ENCODE results near the gene CLHC1. TPM values are rescaled to one million over a fixed set of nuclear protein-coding genes. Genes with fewer than 3 reads are reported as not detected.

CLHC1 gene
- total and polyA plus RNA-seq, 2 experiments from 2014 or later, result 19.7 to 27.0 TPM

DNA sequence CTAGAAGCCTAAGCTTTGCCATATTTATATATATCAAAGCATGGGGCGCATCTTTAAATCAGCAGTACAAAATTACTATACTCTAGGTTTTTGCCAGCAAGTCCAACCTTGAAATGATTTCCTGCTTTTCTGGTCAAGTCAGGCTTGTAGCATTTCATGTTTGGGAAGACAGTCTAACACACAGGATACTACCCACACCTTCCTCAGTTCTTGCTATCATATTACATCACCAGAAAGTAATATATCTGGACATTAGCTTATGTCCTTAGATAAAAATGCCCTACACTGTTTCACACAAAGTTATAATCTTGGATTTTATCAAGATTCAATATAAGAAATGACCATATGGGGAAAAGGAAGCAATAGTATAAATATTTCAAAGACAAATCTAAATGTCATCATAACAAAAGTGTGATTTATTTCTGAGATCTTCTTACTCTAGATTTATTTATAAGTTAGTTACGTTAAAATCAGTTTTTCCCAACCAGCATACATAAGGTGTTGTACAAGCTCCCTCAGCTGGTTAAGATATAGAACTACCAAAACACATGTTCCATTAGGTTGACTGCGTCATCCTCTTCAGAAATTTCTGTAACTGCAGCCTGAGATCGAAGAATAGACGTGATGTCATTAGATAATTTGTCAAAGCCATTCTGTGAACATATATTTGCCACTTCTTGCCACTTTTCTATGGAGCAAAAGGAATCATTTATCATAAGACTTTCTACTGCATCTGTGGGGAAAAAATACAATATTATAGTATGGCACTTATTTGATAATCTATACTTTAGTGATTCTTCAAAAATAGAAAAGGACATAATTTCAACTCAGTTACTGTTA is 56.6 kb downstream of the CLHC1 start:
- H3K27me3 ChIP-seq, result no peaks in the 10 kb centered on the region
- H3K36me3 ChIP-seq, result no peaks in the 10 kb centered on the region
- H3K27ac ChIP-seq, result no peak overlapping the region
- no peak overlapping the region for H3K4me3 ChIP-seq
- TF ChIP-seq, protein P1, sequence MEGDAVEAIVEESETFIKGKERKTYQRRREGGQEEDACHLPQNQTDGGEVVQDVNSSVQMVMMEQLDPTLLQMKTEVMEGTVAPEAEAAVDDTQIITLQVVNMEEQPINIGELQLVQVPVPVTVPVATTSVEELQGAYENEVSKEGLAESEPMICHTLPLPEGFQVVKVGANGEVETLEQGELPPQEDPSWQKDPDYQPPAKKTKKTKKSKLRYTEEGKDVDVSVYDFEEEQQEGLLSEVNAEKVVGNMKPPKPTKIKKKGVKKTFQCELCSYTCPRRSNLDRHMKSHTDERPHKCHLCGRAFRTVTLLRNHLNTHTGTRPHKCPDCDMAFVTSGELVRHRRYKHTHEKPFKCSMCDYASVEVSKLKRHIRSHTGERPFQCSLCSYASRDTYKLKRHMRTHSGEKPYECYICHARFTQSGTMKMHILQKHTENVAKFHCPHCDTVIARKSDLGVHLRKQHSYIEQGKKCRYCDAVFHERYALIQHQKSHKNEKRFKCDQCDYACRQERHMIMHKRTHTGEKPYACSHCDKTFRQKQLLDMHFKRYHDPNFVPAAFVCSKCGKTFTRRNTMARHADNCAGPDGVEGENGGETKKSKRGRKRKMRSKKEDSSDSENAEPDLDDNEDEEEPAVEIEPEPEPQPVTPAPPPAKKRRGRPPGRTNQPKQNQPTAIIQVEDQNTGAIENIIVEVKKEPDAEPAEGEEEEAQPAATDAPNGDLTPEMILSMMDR (IDR thresholded peaks at IDR 0.05; ENCODE audit: low read depth, low read length), result peak; percentile 54
- peak; percentile 50 to 80 for DNase-seq (ENCODE audit: low read depth in 1 of 2, low spot score in 1 of 2)
- H3K9me3 ChIP-seq (ENCODE audit: low read depth), result no peaks in the 10 kb centered on the region
- no peaks in the 10 kb centered on the region for H3K4me1 ChIP-seq (ENCODE audit: low read depth)

DNA sequence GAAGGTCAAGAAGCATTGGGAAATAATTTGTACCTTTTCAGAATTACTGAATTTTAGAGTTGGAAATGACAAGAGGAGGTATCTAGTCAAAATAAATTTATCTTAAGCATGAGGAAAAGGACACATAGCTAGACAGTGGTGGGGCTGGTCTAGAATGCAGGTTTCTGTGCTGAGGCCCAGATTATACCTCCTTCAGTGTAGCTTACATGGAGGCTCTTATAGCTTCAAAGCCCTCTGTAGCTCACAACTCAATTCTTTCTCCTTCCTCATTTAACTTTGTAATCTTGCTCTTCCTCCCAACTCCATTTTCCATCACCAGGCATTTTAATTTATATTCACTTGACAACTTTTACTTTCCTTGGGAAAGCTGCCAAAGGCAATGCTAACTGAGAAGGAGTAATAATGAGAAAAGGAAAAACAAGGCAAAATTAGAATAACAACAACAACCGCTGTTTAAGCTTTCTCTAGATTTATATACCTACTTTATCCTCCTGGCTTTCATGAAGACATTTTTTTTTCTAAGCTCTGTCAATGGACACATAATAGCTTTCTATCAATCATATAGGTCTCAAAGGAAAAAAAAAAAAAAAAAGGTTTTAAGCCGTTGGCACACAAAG is 58.5 kb downstream of the CLHC1 start:
- H3K36me3 ChIP-seq, result no peaks in the 10 kb centered on the region
- TF ChIP-seq, protein P1 (IDR thresholded peaks at IDR 0.05; ENCODE audit: low read depth, low read length), result no peak
- no peak for DNase-seq (ENCODE audit: low read depth in 1 of 2, low spot score in 1 of 2)
- H3K27ac ChIP-seq, result no peak overlapping the region
- H3K4me3 ChIP-seq, result no peak overlapping the region
- H3K9me3 ChIP-seq (ENCODE audit: low read depth), result no peaks in the 10 kb centered on the region
- H3K4me1 ChIP-seq (ENCODE audit: low read depth), result no peaks in the 10 kb centered on the region
- no peaks in the 10 kb centered on the region for H3K27me3 ChIP-seq

DNA sequence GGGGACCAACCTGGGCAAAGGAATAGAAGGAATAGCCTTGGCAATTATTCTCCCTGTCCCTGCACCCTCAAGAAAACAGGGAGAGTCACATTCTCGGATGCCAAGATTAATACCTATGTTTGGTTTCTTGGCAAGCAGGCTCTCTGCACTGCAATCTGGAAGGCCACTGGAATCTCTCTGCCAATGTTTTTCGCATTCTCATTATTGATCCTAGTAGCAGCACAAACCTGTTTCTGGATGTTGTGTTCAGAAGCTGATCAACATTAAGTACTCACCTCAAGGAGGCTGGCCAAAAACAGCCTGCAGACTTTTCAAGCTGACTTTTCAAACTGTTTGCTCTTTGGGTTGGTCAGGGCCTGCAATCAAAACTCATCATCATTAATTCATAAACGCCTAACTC is 62.2 kb downstream of the CLHC1 start:
- Histone ChIP-seq H3K27ac (no peak overlapping the region), H3K36me3 (no peaks in the 10 kb centered on the region), H3K4me3 (no peak overlapping the region), H3K27me3 (no peaks in the 10 kb centered on the region), H3K4me1 (ENCODE audit: low read depth) (peaks cover 12% of the 10 kb centered on the region), H3K9me3 (ENCODE audit: low read depth) (no peaks in the 10 kb centered on the region)
- TF ChIP-seq, protein P1 (IDR thresholded peaks at IDR 0.05; ENCODE audit: low read depth, low read length), result no peak
- no peak for DNase-seq (ENCODE audit: low read depth in 1 of 2, low spot score in 1 of 2)

DNA sequence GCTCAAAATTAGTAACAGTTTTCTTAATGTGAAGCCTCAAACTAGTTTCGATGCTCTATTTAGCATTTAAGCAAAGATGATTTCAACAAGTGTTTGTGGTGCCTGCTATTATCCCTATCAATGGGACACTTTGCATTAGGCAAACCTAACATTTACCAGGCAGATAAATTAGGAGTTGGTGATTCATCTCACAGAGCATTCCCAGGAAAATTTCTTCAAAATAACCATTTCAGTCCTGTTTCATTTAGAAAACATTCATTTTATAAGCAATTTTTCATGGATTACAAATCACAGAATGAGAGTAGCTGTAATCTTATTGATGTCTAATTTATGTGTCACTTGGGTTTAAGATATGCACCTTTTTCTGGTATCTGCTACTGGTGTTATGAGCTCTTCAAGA is 62.7 kb downstream of the CLHC1 start:
- TF ChIP-seq, protein P1 (IDR thresholded peaks at IDR 0.05; ENCODE audit: low read depth, low read length), result no peak
- no peak for DNase-seq (ENCODE audit: low read depth in 1 of 2, low spot score in 1 of 2)

DNA sequence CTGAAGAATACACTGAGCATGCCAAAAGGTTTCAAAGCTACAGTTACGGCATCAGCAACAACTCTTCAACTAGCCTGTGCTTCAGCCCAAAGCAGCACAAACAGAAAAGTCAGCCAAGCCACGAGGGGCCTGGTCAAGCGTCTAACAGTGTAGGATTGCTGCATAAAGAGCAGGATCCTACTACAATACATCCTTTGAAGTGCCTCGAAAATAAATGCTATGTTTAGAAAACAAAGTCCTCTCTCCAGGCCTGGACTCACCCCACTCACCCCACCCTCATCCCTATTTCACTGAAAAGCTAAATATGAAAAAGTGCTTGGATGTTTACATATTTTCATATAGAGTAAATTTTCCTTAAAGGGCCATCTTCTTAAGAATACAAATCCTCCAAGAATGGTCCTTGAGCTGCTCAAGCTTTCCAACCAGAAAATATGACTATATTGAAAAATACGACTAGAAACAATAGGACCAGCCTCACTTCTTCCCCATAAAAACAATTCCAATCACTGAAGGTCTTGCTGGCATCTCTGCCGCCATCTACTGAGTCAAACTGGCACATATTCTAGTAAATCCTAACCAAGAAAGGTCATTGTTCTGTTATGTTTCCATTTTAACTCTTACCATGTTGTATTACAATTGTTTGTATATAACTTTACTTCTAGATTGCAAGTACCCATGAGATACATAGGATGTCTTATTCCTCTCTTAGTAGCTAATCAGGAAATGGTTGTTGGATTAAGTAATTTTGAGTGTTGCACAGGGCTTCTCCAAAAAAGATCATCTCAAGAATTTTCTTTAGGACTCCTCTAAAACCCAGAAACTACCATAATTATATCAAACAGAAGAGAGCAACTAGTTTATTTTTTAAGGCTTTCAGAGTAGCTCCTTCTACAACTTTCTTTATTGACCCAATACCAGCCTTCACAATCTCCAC is 63.6 kb downstream of the CLHC1 start:
- Histone ChIP-seq H3K36me3 (no peaks in the 10 kb centered on the region), H3K4me3 (no peak overlapping the region), H3K9me3 (ENCODE audit: low read depth) (no peaks in the 10 kb centered on the region), H3K27me3 (no peaks in the 10 kb centered on the region), H3K27ac (peak overlapping the region; percentile 24), H3K4me1 (ENCODE audit: low read depth) (peaks cover 23% of the 10 kb centered on the region)
- TF ChIP-seq, protein P1 (IDR thresholded peaks at IDR 0.05; ENCODE audit: low read depth, low read length), result peak; percentile 75
- peak; percentile 62 to 85 for DNase-seq (ENCODE audit: low read depth in 1 of 2, low spot score in 1 of 2)

More for the DNA sequence above, 62.7 kb downstream of the CLHC1 start:
- no peaks in the 10 kb centered on the region for H3K9me3 ChIP-seq (ENCODE audit: low read depth)
- H3K27ac ChIP-seq, result no peak overlapping the region
- peaks cover 16% of the 10 kb centered on the region for H3K4me1 ChIP-seq (ENCODE audit: low read depth)
- H3K4me3 ChIP-seq, result no peak overlapping the region
- H3K27me3 ChIP-seq, result no peaks in the 10 kb centered on the region
- no peaks in the 10 kb centered on the region for H3K36me3 ChIP-seq

Measured in cardiac muscle cell (in vitro differentiated cells and primary cell).